GM10248 (cell line): ENCODE results near the gene MRPS10.

Experiments
- CTCF ChIA-PET: fragments of 300-600 bp; sonication (Branson Sonifier 250); formaldehyde crosslinking; extraction: SDS; loops from one replicate; lab custom pipeline; 2021; ENCODE audit warnings: antibody characterized with exemption; lab: Yijun Ruan, JAX
- POLR2A ChIA-PET: fragments of 350-650 bp; sonication (Branson Sonifier 250); formaldehyde crosslinking; extraction: SDS; loops from one replicate; lab custom pipeline; 2020; ENCODE audit warnings: antibody characterized with exemption; lab: Yijun Ruan, JAX
- DNase-seq: peaks from one replicate; pipeline ENCODE4 v3.0.0; 2012; ENCODE audit errors: extremely low spot score
- TF ChIP-seq, protein P1 (sequence below): IDR thresholded peaks from 2 replicates; pipeline ENCODE4 v1.5.1; 2012; ENCODE audit warnings: mild to moderate bottlenecking, low read depth; ENCODE audit errors: extremely low read depth, missing control alignments, control extremely low read depth

The MRPS10 gene

DNA sequence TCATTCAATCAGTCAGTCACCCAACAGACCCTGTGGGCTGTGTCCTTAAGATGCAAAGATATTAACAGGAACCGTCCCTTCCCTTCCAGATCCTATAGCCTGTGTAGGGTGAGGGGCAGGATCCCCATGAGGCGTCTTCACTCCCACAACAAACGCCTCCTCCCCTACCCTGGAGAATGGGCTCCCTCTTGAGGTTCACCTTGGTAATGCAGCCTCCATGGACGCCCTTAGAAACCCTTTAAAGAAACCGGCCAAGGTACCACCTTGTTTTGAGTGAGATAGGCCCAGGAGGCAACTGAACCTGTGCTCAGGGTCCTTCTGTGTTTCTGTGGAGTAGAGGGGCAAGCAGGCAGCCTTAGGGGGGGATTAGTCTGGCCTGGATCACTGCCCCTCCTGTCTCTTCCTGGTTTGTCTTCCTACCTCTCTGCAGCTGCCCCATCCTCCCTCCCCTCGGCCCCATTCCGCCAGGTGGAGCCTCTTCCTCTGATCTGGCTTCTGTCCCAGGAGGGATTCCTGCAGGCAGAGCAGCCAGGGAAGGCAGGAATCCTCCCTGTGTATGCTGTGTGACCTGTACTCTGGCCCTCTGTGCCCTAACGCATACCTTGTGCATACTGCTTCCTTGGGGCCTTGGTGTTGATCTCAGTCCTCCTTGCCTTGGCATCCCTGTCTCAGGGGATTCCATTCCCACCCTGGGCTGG is 51.1 kb downstream of the MRPS10 start:
- peak; percentile 89 for DNase-seq
- ChIA-PET CTCF (interaction anchor here (0.6 to 3.5 kb wide), 4 partner anchors 22 to 381 kb away, joined by 3 to 16 read pairs (median 4); no protein-coding TSS in a partner anchor), POLR2A (no interaction called here)
- TF ChIP-seq, protein P1, sequence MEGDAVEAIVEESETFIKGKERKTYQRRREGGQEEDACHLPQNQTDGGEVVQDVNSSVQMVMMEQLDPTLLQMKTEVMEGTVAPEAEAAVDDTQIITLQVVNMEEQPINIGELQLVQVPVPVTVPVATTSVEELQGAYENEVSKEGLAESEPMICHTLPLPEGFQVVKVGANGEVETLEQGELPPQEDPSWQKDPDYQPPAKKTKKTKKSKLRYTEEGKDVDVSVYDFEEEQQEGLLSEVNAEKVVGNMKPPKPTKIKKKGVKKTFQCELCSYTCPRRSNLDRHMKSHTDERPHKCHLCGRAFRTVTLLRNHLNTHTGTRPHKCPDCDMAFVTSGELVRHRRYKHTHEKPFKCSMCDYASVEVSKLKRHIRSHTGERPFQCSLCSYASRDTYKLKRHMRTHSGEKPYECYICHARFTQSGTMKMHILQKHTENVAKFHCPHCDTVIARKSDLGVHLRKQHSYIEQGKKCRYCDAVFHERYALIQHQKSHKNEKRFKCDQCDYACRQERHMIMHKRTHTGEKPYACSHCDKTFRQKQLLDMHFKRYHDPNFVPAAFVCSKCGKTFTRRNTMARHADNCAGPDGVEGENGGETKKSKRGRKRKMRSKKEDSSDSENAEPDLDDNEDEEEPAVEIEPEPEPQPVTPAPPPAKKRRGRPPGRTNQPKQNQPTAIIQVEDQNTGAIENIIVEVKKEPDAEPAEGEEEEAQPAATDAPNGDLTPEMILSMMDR, result peak; percentile 81

DNA sequence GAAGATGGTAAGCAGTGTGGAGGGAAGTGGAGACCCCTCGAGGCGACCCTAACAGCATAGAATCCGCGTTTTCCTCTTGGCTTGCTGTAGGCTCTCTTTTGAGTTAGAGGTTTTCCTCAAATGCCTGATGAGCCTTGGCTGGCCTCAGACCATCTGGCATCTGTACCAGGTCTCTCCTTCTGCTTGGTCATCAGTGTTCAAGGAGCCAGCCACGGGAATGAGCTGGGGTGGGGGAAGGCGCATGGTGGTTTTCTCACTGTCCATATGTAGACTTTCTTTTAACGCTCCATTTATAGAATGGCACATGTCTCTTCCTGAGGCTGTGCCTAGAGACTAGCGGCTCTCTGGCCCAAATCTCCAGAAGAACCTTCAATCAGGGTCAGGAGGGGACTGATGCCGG is 52.6 kb downstream of the MRPS10 start:
- CTCF ChIA-PET, result interaction anchor here (0.8 to 3.5 kb wide), 12 partner anchors 11 to 390 kb away, joined by 3 to 16 read pairs (median 4); no protein-coding TSS in a partner anchor
- POLR2A ChIA-PET, result no interaction called here
- TF ChIP-seq, protein P1, result no peak
- no peak for DNase-seq

DNA sequence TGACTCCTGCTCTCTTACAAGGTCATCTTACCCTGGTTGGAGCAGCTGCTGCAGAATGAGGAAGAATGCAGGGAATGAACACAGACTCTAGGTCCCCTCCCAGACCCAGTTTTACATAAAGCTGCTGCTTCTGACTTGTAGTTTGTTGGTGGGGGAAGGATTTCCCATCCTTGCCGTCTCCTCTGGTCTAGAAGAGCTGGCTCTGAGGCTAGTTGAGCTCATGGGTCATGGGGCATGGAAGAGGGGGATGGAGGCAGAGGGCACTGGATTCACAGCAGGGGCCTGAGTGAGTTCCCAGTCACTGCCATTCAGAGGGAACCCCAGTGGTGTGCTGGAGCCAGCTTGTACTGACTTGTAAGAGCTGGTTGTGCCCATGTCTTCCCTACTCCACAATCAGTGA is 53.7 kb downstream of the MRPS10 start:
- ChIA-PET POLR2A (no interaction called here), CTCF (interaction anchor here (1.0 to 2.6 kb wide), 4 partner anchors 10 to 90 kb away, joined by 3 to 6 read pairs (median 4); no protein-coding TSS in a partner anchor)
- TF ChIP-seq, protein P1, result no peak
- no peak for DNase-seq

DNA sequence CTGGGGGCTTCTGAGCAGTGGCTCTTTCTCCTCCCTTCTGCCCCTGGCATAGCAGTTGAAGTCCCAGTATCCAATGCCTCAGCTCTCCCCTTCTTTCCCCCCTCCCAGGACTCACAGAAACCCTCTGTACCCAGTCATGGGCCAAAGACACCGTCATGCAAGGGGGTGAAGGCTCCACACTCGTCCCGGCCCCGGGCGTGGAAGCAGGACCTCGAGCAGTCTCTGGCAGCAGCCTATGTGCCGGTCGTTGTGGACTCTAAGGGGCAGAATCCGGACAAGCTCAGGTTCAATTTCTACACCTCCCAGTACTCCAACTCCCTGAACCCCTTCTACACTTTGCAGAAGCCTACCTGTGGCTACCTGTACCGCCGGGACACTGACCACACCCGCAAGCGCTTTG is 54.8 kb downstream of the MRPS10 start:
- TF ChIP-seq, protein P1, result no peak
- ChIA-PET CTCF (interaction anchor here (1.3 to 1.5 kb wide), 2 partner anchors 59 to 386 kb away, joined by 3 to 7 read pairs; no protein-coding TSS in a partner anchor), POLR2A (no interaction called here)
- no peak for DNase-seq

DNA sequence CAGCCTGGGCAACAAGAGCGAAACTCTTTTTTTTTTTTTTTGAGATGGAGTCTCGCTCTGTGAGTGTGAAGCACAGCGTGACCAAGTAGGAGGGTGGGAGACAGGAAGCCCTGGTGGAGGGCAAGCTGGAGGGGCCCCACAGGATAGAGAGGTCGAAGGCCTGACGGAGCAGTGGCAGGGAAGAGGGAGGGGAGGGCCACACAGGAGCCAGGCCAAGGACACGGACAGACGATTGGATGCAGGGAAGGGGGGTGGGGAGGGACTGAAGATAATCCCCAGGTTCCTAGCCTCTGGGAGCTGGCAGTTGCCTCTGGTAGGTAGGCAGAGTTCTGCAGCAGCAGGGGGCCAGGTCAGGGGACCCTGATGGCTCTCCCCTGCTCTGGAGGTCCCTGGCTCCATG is 55.3 kb downstream of the MRPS10 start:
- ChIA-PET POLR2A (no interaction called here), CTCF (interaction anchor here (1.3 to 1.5 kb wide), 2 partner anchors 58 to 386 kb away, joined by 3 to 7 read pairs; no protein-coding TSS in a partner anchor)
- DNase-seq, result no peak
- TF ChIP-seq, protein P1, result no peak

DNA sequence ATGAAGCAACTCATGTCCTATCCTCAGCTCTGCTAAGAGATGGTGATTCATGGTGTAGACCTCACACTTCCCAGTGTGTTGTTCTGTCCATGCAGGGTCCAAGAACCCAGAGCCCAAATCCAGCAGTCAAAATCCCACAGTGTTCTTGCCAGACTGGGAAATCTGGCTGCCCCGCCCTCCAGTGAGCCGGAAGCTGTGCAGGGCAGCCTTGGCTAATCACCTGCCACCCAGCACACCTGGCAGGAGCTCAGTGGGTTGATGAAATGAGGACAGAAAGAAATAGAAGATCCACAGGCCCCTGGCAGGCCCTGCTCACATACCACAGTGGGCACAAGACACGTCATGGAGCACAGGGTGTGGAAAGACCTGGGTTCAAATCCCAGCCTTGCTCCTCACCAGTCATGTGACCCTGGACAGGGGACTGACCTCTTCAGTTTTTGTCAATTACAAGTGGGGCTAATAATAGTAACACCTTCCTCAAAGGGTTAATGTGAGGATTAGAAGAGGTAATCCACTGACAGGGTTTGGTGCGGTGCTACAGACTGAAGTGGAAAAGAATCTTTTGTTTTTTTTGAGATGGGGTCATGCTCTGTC is 58.1 kb downstream of the MRPS10 start:
- ChIA-PET POLR2A (no interaction called here), CTCF (interaction anchor here (1.1 kb wide), 1 partner anchor 28 kb away, joined by 3 read pairs; no protein-coding TSS in a partner anchor)
- no peak for DNase-seq
- TF ChIP-seq, protein P1, result no peak
